ENCODE data around the gene MTR.

The MTR gene

GRCh38 chr1:236837115-236837514, 42.0 kb downstream of the MTR start:
- no peaks in the 10 kb centered on the region for H3K9me3 ChIP-seq (ENCODE audit: control insufficient read depth, low read length)
- no peak overlapping the region for H3K4me3 ChIP-seq (ENCODE audit: insufficient read depth in 1 of 2, low read depth in 1 of 2, low read length in 2 of 2)
- no peak overlapping the region for H3K4me2 ChIP-seq (ENCODE audit: low read length, poor library complexity, severe bottlenecking)
- H3K4ac ChIP-seq (ENCODE audit: low read depth in 1 of 2, low read length in 2 of 2): no peak overlapping the region
- H2AFZ ChIP-seq (ENCODE audit: low read depth, low read length): no peak overlapping the region
- no peaks in the 10 kb centered on the region for H3K27me3 ChIP-seq (ENCODE audit: control insufficient read depth in 1 of 2, insufficient read depth in 1 of 2, low read length in 2 of 2)
- H3K23ac ChIP-seq (ENCODE audit: low read length in 2 of 2): no peak overlapping the region
- H2AK5ac ChIP-seq (ENCODE audit: low read length, severe bottlenecking): no peak overlapping the region
- H3K79me1 ChIP-seq (replicated peaks; ENCODE audit: low read length, poor library complexity, severe bottlenecking): peaks cover 4% of the 10 kb centered on the region
- no peak overlapping the region for H2BK12ac ChIP-seq (ENCODE audit: low read length in 2 of 2)
- H3K14ac ChIP-seq (ENCODE audit: low read length in 2 of 2): no peak overlapping the region
- no peaks in the 10 kb centered on the region for H3K4me1 ChIP-seq (ENCODE audit: control insufficient read depth, insufficient read depth, low read depth, low read length)
- DNase-seq: no peak
- H3K27ac ChIP-seq (ENCODE audit: low read length, poor library complexity, severe bottlenecking): no peak overlapping the region
- no peak overlapping the region for H3K18ac ChIP-seq (ENCODE audit: low read depth in 1 of 2, low read length in 2 of 2)
- no peak overlapping the region for H3K9ac ChIP-seq (ENCODE audit: low read length)
- no peak overlapping the region for H2BK5ac ChIP-seq (ENCODE audit: low read depth, low read length, poor library complexity, severe bottlenecking)
- H2BK15ac ChIP-seq (ENCODE audit: low read depth, poor library complexity, severe bottlenecking): no peak overlapping the region
- no peak overlapping the region for H2BK120ac ChIP-seq (ENCODE audit: low read depth, low read length)
- 95% methylated on average over 4 of the region's 4 CpGs for WGBS
- H3K36me3 ChIP-seq (ENCODE audit: control insufficient read depth in 1 of 2, insufficient read depth in 2 of 2, low read depth in 1 of 2, low read length in 2 of 2): peaks cover 6 to 91% of the 10 kb centered on the region in 2 experiments
- H4K8ac ChIP-seq (ENCODE audit: low read length): no peak overlapping the region
- no peak overlapping the region for H4K91ac ChIP-seq (ENCODE audit: low read length)

DNA sequence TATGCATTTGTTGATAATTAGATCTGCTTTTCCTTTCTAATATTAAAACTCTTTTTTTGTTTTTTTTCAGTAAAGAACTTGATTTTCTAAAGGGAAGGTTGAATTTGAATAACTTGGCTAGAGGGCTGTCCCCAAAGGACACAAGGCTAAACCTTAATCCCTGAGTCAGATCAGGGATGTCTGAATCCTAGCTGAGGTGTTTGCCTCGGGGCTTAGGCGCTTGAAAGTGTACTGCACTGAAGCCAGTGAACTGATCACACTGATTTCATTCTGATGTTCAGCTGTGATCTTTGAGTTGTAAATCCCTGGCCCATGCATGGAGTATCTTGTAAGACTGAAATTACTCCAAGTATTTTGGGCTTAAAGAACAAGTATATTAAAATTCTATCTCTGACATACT, 42.8 kb downstream of the MTR start:
- Histone ChIP-seq H3K4me1 (ENCODE audit: control insufficient read depth, insufficient read depth, low read depth, low read length) (no peaks in the 10 kb centered on the region), H2BK12ac (ENCODE audit: low read length in 2 of 2) (no peak overlapping the region), H4K91ac (ENCODE audit: low read length) (no peak overlapping the region), H4K8ac (ENCODE audit: low read length) (no peak overlapping the region), H2BK15ac (ENCODE audit: low read depth, poor library complexity, severe bottlenecking) (no peak overlapping the region), H3K23ac (ENCODE audit: low read length in 2 of 2) (no peak overlapping the region), H3K36me3 (ENCODE audit: control insufficient read depth in 1 of 2, insufficient read depth in 2 of 2, low read depth in 1 of 2, low read length in 2 of 2) (peaks cover 6 to 86% of the 10 kb centered on the region in 2 experiments), H3K27ac (ENCODE audit: low read length, poor library complexity, severe bottlenecking) (no peak overlapping the region), H3K14ac (ENCODE audit: low read length in 2 of 2) (no peak overlapping the region), H2BK120ac (ENCODE audit: low read depth, low read length) (no peak overlapping the region), H3K4me2 (ENCODE audit: low read length, poor library complexity, severe bottlenecking) (no peak overlapping the region), H3K4ac (ENCODE audit: low read depth in 1 of 2, low read length in 2 of 2) (no peak overlapping the region), H3K9me3 (ENCODE audit: control insufficient read depth, low read length) (no peaks in the 10 kb centered on the region), H2AK5ac (ENCODE audit: low read length, severe bottlenecking) (no peak overlapping the region), H2AFZ (ENCODE audit: low read depth, low read length) (no peak overlapping the region), H3K27me3 (ENCODE audit: control insufficient read depth in 1 of 2, insufficient read depth in 1 of 2, low read length in 2 of 2) (no peaks in the 10 kb centered on the region), H3K9ac (ENCODE audit: low read length) (no peak overlapping the region), H3K4me3 (ENCODE audit: insufficient read depth in 1 of 2, low read depth in 1 of 2, low read length in 2 of 2) (no peak overlapping the region), H3K18ac (ENCODE audit: low read depth in 1 of 2, low read length in 2 of 2) (no peak overlapping the region), H3K79me1 (replicated peaks; ENCODE audit: low read length, poor library complexity, severe bottlenecking) (peaks cover 4% of the 10 kb centered on the region), H2BK5ac (ENCODE audit: low read depth, low read length, poor library complexity, severe bottlenecking) (no peak overlapping the region)
- DNase-seq: no peak
- 50% methylated on average over 2 of the region's 2 CpGs for WGBS

- Histone ChIP-seq H2BK15ac (ENCODE audit: low read depth, poor library complexity, severe bottlenecking) (no peak overlapping the region), H2BK12ac (ENCODE audit: low read length in 2 of 2) (no peak overlapping the region), H3K14ac (ENCODE audit: low read length in 2 of 2) (no peak overlapping the region), H3K36me3 (ENCODE audit: control insufficient read depth in 1 of 2, insufficient read depth in 2 of 2, low read depth in 1 of 2, low read length in 2 of 2) (peaks cover 2 to 56% of the 10 kb centered on the region in 2 experiments), H3K79me1 (replicated peaks; ENCODE audit: low read length, poor library complexity, severe bottlenecking) (peaks cover 5% of the 10 kb centered on the region), H2BK120ac (ENCODE audit: low read depth, low read length) (no peak overlapping the region), H3K27ac (ENCODE audit: low read length, poor library complexity, severe bottlenecking) (no peak overlapping the region), H3K4ac (ENCODE audit: low read depth in 1 of 2, low read length in 2 of 2) (no peak overlapping the region), H3K4me1 (ENCODE audit: control insufficient read depth, insufficient read depth, low read depth, low read length) (no peaks in the 10 kb centered on the region), H3K4me3 (ENCODE audit: insufficient read depth in 1 of 2, low read depth in 1 of 2, low read length in 2 of 2) (no peak overlapping the region), H2BK5ac (ENCODE audit: low read depth, low read length, poor library complexity, severe bottlenecking) (no peak overlapping the region), H4K8ac (ENCODE audit: low read length) (no peak overlapping the region), H3K18ac (ENCODE audit: low read depth in 1 of 2, low read length in 2 of 2) (no peak overlapping the region), H3K23ac (ENCODE audit: low read length in 2 of 2) (no peak overlapping the region), H2AFZ (ENCODE audit: low read depth, low read length) (no peak overlapping the region), H3K9me3 (ENCODE audit: control insufficient read depth, low read length) (no peaks in the 10 kb centered on the region), H3K9ac (ENCODE audit: low read length) (no peak overlapping the region), H3K27me3 (ENCODE audit: control insufficient read depth in 1 of 2, insufficient read depth in 1 of 2, low read length in 2 of 2) (no peaks in the 10 kb centered on the region), H2AK5ac (ENCODE audit: low read length, severe bottlenecking) (no peak overlapping the region), H4K91ac (ENCODE audit: low read length) (no peak overlapping the region), H3K4me2 (ENCODE audit: low read length, poor library complexity, severe bottlenecking) (no peak overlapping the region)
- no peak for DNase-seq
- WGBS: 100% methylated on average over 2 of the region's 2 CpGs
Observed at GRCh38 chr1:236841341-236841740, 46.2 kb downstream of the MTR start.

DNA sequence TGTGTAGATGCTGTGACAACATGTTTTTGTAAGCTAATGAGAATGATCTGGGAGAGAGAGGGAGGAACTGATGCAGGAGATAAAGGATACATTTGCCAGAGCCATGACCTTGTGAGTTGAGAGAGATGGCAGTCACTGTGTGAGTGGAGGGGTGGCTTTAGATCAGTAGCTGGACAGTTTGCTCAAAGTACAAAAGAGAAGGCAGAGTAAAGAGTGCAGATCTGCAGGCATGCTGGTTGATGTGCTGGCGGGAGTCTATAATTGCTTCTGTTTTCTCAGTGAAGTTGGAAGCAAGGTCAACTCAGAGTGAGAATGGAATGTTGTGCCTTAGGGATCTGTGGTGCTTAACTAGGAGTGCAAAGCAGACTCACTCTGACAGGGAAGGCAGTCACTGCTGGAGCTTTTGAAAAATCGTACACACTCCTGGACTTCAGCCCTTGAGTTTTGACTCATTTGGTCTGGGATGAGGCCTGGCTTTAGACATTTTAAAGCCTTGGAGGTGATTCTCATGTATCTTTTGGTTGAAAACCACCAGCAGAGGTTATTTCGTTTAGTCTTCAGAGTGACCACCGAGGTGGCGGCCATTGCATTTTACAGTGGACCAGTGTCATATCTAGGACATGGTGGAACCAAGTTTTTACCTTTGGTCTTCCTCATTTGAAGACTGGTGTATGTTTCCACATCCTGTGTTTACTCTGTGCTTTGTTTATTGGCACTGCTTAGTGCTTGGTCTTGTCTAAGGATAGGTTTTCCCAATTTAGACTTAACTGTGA, 49.6 kb downstream of the MTR start:
- no peak overlapping the region for H2AK5ac ChIP-seq (ENCODE audit: low read length, severe bottlenecking)
- peak overlapping the region; percentile 35 for H3K27ac ChIP-seq (ENCODE audit: low read length, poor library complexity, severe bottlenecking)
- DNase-seq: peak; percentile 66
- peaks cover 6% of the 10 kb centered on the region for H3K79me1 ChIP-seq (replicated peaks; ENCODE audit: low read length, poor library complexity, severe bottlenecking)
- 56% methylated on average over 5 of the region's 5 CpGs for WGBS
- H3K14ac ChIP-seq (ENCODE audit: low read length in 2 of 2): no peak overlapping the region
- no peak overlapping the region for H3K4ac ChIP-seq (ENCODE audit: low read depth in 1 of 2, low read length in 2 of 2)
- no peak overlapping the region for H3K4me3 ChIP-seq (ENCODE audit: insufficient read depth in 1 of 2, low read depth in 1 of 2, low read length in 2 of 2)
- H4K8ac ChIP-seq (ENCODE audit: low read length): no peak overlapping the region
- H2BK5ac ChIP-seq (ENCODE audit: low read depth, low read length, poor library complexity, severe bottlenecking): no peak overlapping the region
- no peak overlapping the region for H2AFZ ChIP-seq (ENCODE audit: low read depth, low read length)
- peaks cover 11 to 42% of the 10 kb centered on the region in 2 experiments for H3K36me3 ChIP-seq (ENCODE audit: control insufficient read depth in 1 of 2, insufficient read depth in 2 of 2, low read depth in 1 of 2, low read length in 2 of 2)
- H3K18ac ChIP-seq (ENCODE audit: low read depth in 1 of 2, low read length in 2 of 2): no peak overlapping the region
- H4K91ac ChIP-seq (ENCODE audit: low read length): no peak overlapping the region
- no peak overlapping the region for H2BK120ac ChIP-seq (ENCODE audit: low read depth, low read length)
- no peaks in the 10 kb centered on the region for H3K9me3 ChIP-seq (ENCODE audit: control insufficient read depth, low read length)
- no peak overlapping the region for H3K4me2 ChIP-seq (ENCODE audit: low read length, poor library complexity, severe bottlenecking)
- H3K27me3 ChIP-seq (ENCODE audit: control insufficient read depth in 1 of 2, insufficient read depth in 1 of 2, low read length in 2 of 2): no peaks in the 10 kb centered on the region
- H2BK12ac ChIP-seq (ENCODE audit: low read length in 2 of 2): no peak overlapping the region
- H2BK15ac ChIP-seq (ENCODE audit: low read depth, poor library complexity, severe bottlenecking): no peak overlapping the region
- no peaks in the 10 kb centered on the region for H3K4me1 ChIP-seq (ENCODE audit: control insufficient read depth, insufficient read depth, low read depth, low read length)
- no peak overlapping the region for H3K9ac ChIP-seq (ENCODE audit: low read length)
- no peak overlapping the region for H3K23ac ChIP-seq (ENCODE audit: low read length in 2 of 2)

Measured in mesenchymal stem cell (in vitro differentiated cells and primary cell).